Adrenal gland (tissue), 12 donors: ENCODE measurements around the gene IRS2. TPM values are rescaled to one million over a fixed set of nuclear protein-coding genes. Genes with fewer than 3 reads are reported as not detected.

ENCODE experiments used
- DNase-seq, 7 donors: peaks; one replicate each; pipeline ENCODE4 v3.0.0-alpha.2; 2019 to 2020
- H3K27ac ChIP-seq, 5 donors: fragments of 200-600 bp; sonication (generic) in 4 of 5; 1 replicate in 3 of 5; 2 replicates in 2 of 5; pipeline versions ENCODE4 v1.5.1 to v1.8.0; 2016 to 2020; ENCODE audit warnings: mild to moderate bottlenecking in 1 of 5
- H3K27me3 ChIP-seq: fragments of 200-600 bp; 2 replicates; pipeline ENCODE4 v1.8.0; 2021
- H3K36me3 ChIP-seq, 2 donors: fragments of 200-600 bp; replicated peaks in 1 of 2; 1 replicate in 1 of 2; 2 replicates in 1 of 2; pipeline versions ENCODE4 v1.5.1 to v1.8.0; 2018 to 2022
- H3K4me1 ChIP-seq, 2 donors: fragments of 200-600 bp; replicated peaks in 1 of 2; 1 replicate in 1 of 2; 2 replicates in 1 of 2; pipeline versions ENCODE4 v1.5.1 to v1.8.0; 2018 to 2021
- H3K4me3 ChIP-seq, 4 donors: fragments of 200-600 bp; sonication (generic) in 3 of 4; one replicate each; pipeline ENCODE4 v1.5.1; 2016 to 2018
- H3K9me3 ChIP-seq, 3 donors: fragments of 200-600 bp; sonication (generic) in 1 of 3; replicated peaks in 1 of 3; 1 replicate in 2 of 3; 2 replicates in 1 of 3; pipeline versions ENCODE4 v1.5.1 to v1.8.0; 2016 to 2021
- POLR2A ChIP-seq, 2 donors: fragments of 450-650 bp; IDR thresholded peaks; one replicate each; pipeline ENCODE4 v1.6.1; 2017; ENCODE audit warnings: antibody characterized with exemption in 2 of 2, mild to moderate bottlenecking in 2 of 2, moderate library complexity in 1 of 2
- WGBS, 4 donors: extraction: QIAGEN DNeasy Blood & Tissue Kit in 2 of 4; methylation state at CpG; one replicate each; pipeline versions ENCODE4 v1.1.5 to v1.1.7; 2013 to 2017; 5-methylcytosine and 5-hydroxymethylcytosine counted together
- intact Hi-C, 2 donors: fragments of 100-400 bp; cut with DNase I; formaldehyde crosslinking; loops; one replicate each; pipeline versions ENCODE4 v1.14.1 to v1.15.0; 2022 to 2023
- polyA plus RNA-seq, 3 donors: library from polyadenylated mRNA; stranded (reverse); fragments of 200-250 nt in 2 of 3; fragments of 350-450 nt in 1 of 3; fragmentation: Illumina TruSeq in 1 of 3; extraction: RNeasy Lipid Tissue Mini Kit (QIAGEN cat#74804) in 1 of 3; gene quantifications; one replicate each; pipeline ENCODE4 v1.2.3, GENCODE V29; 2013 to 2014
- total RNA-seq, 9 donors: library from RNA; depleted of rRNA in 4 of 9; stranded (reverse); fragments of >200 nt in 4 of 9; fragments of 120-200 nt in 1 of 9; fragmentation: NEBNext Ultra II Directional in 1 of 9; extraction: Animal tissue kit (Norgen Biotek cat#: 25700) in 1 of 9; gene quantifications; one replicate each; pipeline versions ENCODE4 v1.1.0 to v1.2.4, GENCODE V29; 2013 to 2023
- TF ChIP-seq, protein P1 (sequence below), 6 experiments: fragments of 450-650 bp in 4 of 6; fragments of 200-600 bp in 2 of 6; sonication (generic) in 1 of 6; IDR thresholded peaks; 1 replicate in 5 of 6; 2 replicates in 1 of 6; pipeline versions ENCODE4 v1.5.1 to v1.8.0; 2016 to 2021; ENCODE audit warnings: antibody characterized with exemption in 6 of 6, mild to moderate bottlenecking in 2 of 6, moderate library complexity in 1 of 6
- donor health status: healthy with polysubstance abuse.
- donor health status: Bipolar disorder and iron deficiency.
- donor health status: DM: yes; HTN: yes; CAD: no.
- donor health status: DM: no; HTN: no; CAD: no.
- donor health status: DM: no; HTN: no; CAD: no.
- donor health status: DM: yes; HTN: yes; CAD: no.

Gene IRS2
- total and polyA plus RNA-seq, 12 donors, result 11.0 to 84.2 (median 47.4) TPM

DNA sequence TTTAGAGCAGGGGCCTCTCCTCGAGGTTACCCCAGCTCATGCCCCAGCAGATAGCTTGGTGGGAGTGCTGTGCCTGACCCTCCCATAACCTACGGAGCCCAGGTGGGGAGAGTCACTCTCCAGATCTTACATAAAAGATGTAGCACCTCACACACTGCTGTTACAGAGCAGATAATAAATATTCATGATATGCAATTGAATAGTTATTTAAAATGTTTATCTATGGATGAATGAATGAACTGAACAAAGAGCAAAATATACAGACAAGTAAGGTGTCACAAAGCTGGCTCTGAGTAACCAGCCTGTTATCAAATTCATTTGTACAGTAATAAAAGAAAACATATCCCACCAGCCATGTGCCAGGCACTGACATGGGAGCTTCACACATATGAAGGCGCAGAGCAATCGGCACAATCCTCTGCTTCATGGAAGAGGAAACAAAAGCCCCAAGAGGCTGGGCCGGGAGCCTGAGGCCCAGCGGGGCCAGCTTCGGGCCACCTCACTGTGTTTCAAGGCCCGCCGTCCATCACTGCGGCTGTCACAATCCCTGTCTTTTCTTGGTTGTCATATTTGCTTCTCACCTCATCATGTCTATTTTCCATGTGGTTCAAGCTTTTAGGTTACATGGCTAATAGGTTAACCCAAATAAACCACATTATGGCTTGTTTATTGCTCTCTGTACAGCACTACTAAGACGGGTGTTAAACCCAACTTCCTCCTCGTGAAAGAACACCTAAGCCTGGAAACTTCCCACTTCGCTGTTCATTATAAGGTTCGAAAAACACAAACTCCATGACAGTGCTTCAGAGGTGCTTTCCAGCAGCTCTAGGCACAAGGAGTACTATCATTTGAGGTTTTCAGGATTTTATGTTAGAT is 78.4 kb downstream of the IRS2 start:
- H3K9me3 ChIP-seq, result no peaks in the 10 kb centered on the region
- WGBS, 4 donors, result 84 to 88% (median 86%) methylated on average over 12 to 14 of the region's 14 CpGs
- no peaks in the 10 kb centered on the region for H3K27me3 ChIP-seq
- peaks cover 3 to 8% of the 10 kb centered on the region in 2 donors for H3K4me1 ChIP-seq
- intact Hi-C loops, result no loop called here
- no peak for DNase-seq
- no peaks in the 10 kb centered on the region for H3K36me3 ChIP-seq
- H3K27ac ChIP-seq, result no peak overlapping the region
- TF ChIP-seq POLR2A (IDR thresholded peaks at IDR 0.05), result no peak
- H3K4me3 ChIP-seq, result no peak overlapping the region

DNA sequence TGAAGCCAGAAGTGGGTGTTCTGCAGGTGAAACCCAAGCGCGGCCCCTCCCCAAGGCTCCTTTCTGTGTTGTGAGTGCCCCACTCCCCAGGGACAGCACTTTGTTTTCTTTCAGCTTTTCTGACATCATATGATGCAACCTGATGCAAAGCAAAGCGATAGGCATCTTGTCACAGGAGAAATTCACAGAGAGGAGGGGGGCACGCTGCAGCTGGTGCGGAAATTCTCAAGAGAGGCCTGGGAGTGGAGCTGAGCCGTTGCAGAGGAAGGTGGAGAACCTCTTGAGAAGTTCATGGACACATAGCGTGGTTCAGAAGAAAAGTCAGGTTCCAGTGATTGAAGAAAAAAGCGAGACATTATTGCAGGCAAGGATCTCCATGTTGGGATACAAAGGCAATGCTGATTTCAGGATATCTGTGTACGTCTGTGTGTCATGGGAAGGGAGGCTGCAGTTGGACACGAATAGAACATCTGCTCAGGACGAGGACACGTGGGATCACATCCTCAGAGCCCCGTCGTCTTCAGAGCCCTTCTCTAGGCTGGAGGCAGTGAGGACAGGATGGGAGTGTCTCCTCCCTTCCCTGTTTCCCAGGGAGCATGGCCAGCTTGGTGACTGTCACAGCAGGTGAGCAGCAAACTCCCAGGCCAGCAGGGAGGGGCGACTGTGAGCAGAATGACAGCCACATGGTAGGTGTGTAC is 79.2 kb downstream of the IRS2 start:
- DNase-seq, result no peak
- H3K36me3 ChIP-seq, result no peaks in the 10 kb centered on the region
- no peak overlapping the region for H3K4me3 ChIP-seq
- H3K27me3 ChIP-seq, result no peaks in the 10 kb centered on the region
- no peak overlapping the region for H3K27ac ChIP-seq
- H3K9me3 ChIP-seq, result no peaks in the 10 kb centered on the region
- intact Hi-C loops, result no loop called here
- WGBS, 4 donors, result 85 to 90% (median 88%) methylated on average over 10 to 15 of the region's 15 CpGs
- TF ChIP-seq, protein P1, sequence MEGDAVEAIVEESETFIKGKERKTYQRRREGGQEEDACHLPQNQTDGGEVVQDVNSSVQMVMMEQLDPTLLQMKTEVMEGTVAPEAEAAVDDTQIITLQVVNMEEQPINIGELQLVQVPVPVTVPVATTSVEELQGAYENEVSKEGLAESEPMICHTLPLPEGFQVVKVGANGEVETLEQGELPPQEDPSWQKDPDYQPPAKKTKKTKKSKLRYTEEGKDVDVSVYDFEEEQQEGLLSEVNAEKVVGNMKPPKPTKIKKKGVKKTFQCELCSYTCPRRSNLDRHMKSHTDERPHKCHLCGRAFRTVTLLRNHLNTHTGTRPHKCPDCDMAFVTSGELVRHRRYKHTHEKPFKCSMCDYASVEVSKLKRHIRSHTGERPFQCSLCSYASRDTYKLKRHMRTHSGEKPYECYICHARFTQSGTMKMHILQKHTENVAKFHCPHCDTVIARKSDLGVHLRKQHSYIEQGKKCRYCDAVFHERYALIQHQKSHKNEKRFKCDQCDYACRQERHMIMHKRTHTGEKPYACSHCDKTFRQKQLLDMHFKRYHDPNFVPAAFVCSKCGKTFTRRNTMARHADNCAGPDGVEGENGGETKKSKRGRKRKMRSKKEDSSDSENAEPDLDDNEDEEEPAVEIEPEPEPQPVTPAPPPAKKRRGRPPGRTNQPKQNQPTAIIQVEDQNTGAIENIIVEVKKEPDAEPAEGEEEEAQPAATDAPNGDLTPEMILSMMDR (IDR thresholded peaks at IDR 0.05), result no peak
- H3K4me1 ChIP-seq, result peaks cover 3 to 8% of the 10 kb centered on the region in 2 donors

DNA sequence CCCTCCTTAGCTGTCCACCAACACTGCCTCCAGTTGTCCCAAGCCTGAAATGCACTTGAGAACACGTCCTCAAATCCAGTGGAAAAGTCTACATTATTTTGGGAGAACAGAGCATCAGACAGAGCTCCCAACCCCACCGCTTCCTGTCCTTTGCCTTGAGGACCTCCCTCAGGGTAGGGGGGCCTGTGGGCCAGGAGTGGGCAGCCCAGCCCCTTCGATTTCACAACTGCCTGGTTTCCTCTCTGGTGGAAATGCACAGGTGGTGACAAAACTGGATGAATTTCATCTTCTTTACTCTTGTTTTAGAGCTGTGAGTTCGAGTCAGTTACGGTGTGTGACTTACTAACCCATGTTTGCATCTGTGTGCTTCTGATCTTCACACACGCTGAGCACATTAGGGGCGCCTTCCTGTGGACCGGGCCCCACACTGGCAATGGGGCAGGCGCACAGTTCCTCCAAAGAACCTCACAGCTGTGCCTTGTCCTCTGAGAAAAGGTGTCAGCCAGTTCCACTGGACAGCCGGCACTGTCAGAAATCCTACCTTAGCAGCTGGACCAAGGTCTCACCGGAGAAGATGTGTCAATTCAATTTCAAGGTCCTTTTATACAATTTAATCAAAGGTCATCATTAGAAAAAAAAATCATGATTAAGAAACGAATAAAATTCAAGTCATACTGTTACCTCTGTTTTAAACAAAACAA is 80.2 kb downstream of the IRS2 start:
- H3K27ac ChIP-seq, result no peak overlapping the region
- 76 to 80% (median 79%) methylated on average over 12 of the region's 12 CpGs for WGBS, 4 donors
- no peaks in the 10 kb centered on the region for H3K9me3 ChIP-seq
- no peak for DNase-seq
- H3K36me3 ChIP-seq, result no peaks in the 10 kb centered on the region
- intact Hi-C loops, result no loop called here
- no peak overlapping the region for H3K4me3 ChIP-seq
- no peak for TF ChIP-seq POLR2A (IDR thresholded peaks at IDR 0.05)
- TF ChIP-seq, protein P1 (IDR thresholded peaks at IDR 0.05), result no peak
- H3K4me1 ChIP-seq, result peaks cover 3 to 8% of the 10 kb centered on the region in 2 donors
- H3K27me3 ChIP-seq, result no peaks in the 10 kb centered on the region

DNA sequence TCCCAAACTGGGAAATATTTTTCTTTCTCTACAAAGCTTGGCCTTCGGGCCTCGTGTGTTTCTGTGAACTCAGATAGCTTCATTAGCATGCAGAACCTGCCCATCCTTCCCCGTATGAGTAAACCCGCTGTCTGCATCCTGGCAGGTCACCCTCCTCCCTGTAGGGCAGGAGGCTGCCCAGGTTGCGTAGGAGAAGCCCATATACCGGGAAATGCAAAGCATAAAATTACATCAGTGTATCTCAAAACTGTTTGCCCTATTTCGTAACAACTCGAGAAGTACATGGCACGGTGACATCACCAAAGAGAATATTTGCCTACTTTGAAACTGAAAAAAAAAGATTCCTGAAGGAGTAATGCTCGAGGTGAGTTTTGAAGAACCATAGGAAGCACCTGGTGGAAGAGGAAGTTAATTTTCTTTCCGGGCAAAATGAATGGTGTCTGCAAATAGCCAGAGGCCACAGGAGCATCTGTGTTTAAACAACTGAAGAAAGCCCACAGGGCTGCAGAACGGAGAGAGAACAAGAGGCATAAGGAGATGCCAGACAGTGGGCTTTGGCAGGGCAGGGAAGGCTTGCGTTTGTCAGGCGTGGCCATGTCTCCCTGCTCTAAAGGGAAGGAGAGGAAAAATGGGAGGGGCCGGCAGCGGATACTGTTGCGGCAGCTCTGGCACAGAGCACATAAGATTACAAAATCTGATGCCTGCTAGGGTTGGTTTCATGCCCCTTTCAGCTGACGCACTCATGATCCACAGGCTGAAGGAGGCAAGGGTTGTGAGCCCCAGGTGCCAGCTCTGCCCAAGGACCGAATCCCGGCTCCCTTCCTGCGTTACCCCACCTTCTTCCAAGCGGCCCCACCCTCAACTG is 81.4 kb downstream of the IRS2 start:
- H3K27me3 ChIP-seq, result no peaks in the 10 kb centered on the region
- intact Hi-C loops, result no loop called here
- H3K9me3 ChIP-seq, result no peaks in the 10 kb centered on the region
- TF ChIP-seq POLR2A (IDR thresholded peaks at IDR 0.05), result no peak
- TF ChIP-seq, protein P1 (IDR thresholded peaks at IDR 0.05), result no peak
- peak in 6 of 7 donors; percentile 45 to 72 (median 58) for DNase-seq
- no peaks in the 10 kb centered on the region for H3K36me3 ChIP-seq
- WGBS, 4 donors, result 62 to 67% (median 64%) methylated on average over 22 of the region's 22 CpGs
- peak overlapping the region in 4 of 5 donors; percentile 34 to 80 (median 50) for H3K27ac ChIP-seq
- H3K4me1 ChIP-seq, result peaks cover 3 to 9% of the 10 kb centered on the region in 2 donors
- no peak overlapping the region for H3K4me3 ChIP-seq
